Neutrophil (primary cell): ENCODE results near the gene TATDN3.

Experiments used
- H3K27ac ChIP-seq: fragments of 200-600 bp; sonication (generic); 2 replicates; pipeline ENCODE4 v1.5.1; 2016; ENCODE audit warnings: mild to moderate bottlenecking, moderate library complexity
- H3K27me3 ChIP-seq: fragments of 200-600 bp; sonication (generic); 2 replicates; pipeline ENCODE4 v1.6.0; 2016; ENCODE audit warnings: mild to moderate bottlenecking
- H3K36me3 ChIP-seq: fragments of 200-600 bp; sonication (generic); 2 replicates; pipeline ENCODE4 v1.5.1; 2017
- H3K4me1 ChIP-seq, 2 experiments: fragments of 200-600 bp in 1 of 2; sonication (generic) in 1 of 2; 1 replicate in 1 of 2; 2 replicates in 1 of 2; pipeline versions ENCODE4 v1.5.1 to v1.6.1; 2013 to 2016; ENCODE audit warnings: low read depth in 1 of 2, low read length in 1 of 2, mild to moderate bottlenecking in 1 of 2, moderate library complexity in 1 of 2; ENCODE audit not compliant: control insufficient read depth in 1 of 2, insufficient read depth in 1 of 2
- H3K4me3 ChIP-seq, 2 experiments: fragments of 200-600 bp in 1 of 2; sonication (generic) in 1 of 2; 1 replicate in 1 of 2; 2 replicates in 1 of 2; pipeline ENCODE4 v1.5.1; 2013 to 2016; ENCODE audit warnings: low read depth in 1 of 2, low read length in 1 of 2, mild to moderate bottlenecking in 1 of 2, moderate library complexity in 1 of 2
- H3K9me3 ChIP-seq: fragments of 200-600 bp; sonication (generic); 2 replicates; pipeline ENCODE4 v1.5.1; 2016
- CTCF ChIP-seq: fragments of 200-600 bp; sonication (generic); IDR thresholded peaks from 2 replicates; pipeline ENCODE4 v1.5.1; 2016; ENCODE audit warnings: antibody characterized with exemption

TATDN3 gene

GRCh38 chr1:212752252-212752933 is 39.3 kb upstream of the TATDN3 start:
- peak overlapping the region; percentile 87 for H3K27ac ChIP-seq
- peak overlapping the region; percentile 40 to 49 for H3K4me3 ChIP-seq

GRCh38 chr1:212752934-212753497 is 38.7 kb upstream of the TATDN3 start:
- H3K4me3 ChIP-seq = peak overlapping the region; percentile 40 to 49
- no peak for TF ChIP-seq CTCF

More at GRCh38 chr1:212752252-212752933, 39.3 kb upstream of the TATDN3 start:
- TF ChIP-seq CTCF = no peak
- Histone ChIP-seq H3K36me3 (no peaks in the 10 kb centered on the region), H3K4me1 (peaks cover 55 to 59% of the 10 kb centered on the region in 2 experiments), H3K27me3 (no peaks in the 10 kb centered on the region), H3K9me3 (no peaks in the 10 kb centered on the region)

GRCh38 chr1:212753749-212754148 is 37.9 kb upstream of the TATDN3 start:
- Histone ChIP-seq H3K4me3 (peak overlapping the region; percentile 49 to 51), H3K27ac (peak overlapping the region; percentile 87), H3K9me3 (no peaks in the 10 kb centered on the region), H3K36me3 (no peaks in the 10 kb centered on the region), H3K27me3 (no peaks in the 10 kb centered on the region), H3K4me1 (peaks cover 55 to 59% of the 10 kb centered on the region in 2 experiments)
- no peak for TF ChIP-seq CTCF

More at GRCh38 chr1:212752934-212753497, 38.7 kb upstream of the TATDN3 start:
- H3K27ac ChIP-seq = peak overlapping the region; percentile 87
- no peaks in the 10 kb centered on the region for H3K9me3 ChIP-seq
- peaks cover 55 to 59% of the 10 kb centered on the region in 2 experiments for H3K4me1 ChIP-seq
- H3K36me3 ChIP-seq = no peaks in the 10 kb centered on the region
- no peaks in the 10 kb centered on the region for H3K27me3 ChIP-seq

GRCh38 chr1:212754193-212754592 is 37.5 kb upstream of the TATDN3 start:
- peak overlapping the region; percentile 49 to 51 for H3K4me3 ChIP-seq
- no peaks in the 10 kb centered on the region for H3K27me3 ChIP-seq
- H3K4me1 ChIP-seq = peaks cover 55 to 59% of the 10 kb centered on the region in 2 experiments
- no peak for TF ChIP-seq CTCF
- H3K27ac ChIP-seq = peak overlapping the region; percentile 87
- H3K36me3 ChIP-seq = no peaks in the 10 kb centered on the region
- H3K9me3 ChIP-seq = no peaks in the 10 kb centered on the region

GRCh38 chr1:212754680-212755079 is 37.0 kb upstream of the TATDN3 start:
- Histone ChIP-seq H3K9me3 (no peaks in the 10 kb centered on the region), H3K4me1 (peaks cover 51 to 56% of the 10 kb centered on the region in 2 experiments), H3K27ac (peak overlapping the region; percentile 87), H3K36me3 (no peaks in the 10 kb centered on the region), H3K4me3 (peak overlapping the region; percentile 49 to 51), H3K27me3 (no peaks in the 10 kb centered on the region)
- no peak for TF ChIP-seq CTCF
